HepG2 (cell line): ENCODE measurements around the gene ANKRD65. TPM values are rescaled to one million over a fixed set of nuclear protein-coding genes. Genes with fewer than 3 reads are reported as not detected.

Experiments
- CCDC6 ChIP-seq: sonication (generic); formaldehyde crosslinking; IDR thresholded peaks from 2 replicates; pipeline ENCODE4 v1.8.1; 2022; ENCODE audit warnings: mild to moderate bottlenecking, missing genetic modification reagents, moderate library complexity
- ISL2 ChIP-seq: sonication (generic); formaldehyde crosslinking; IDR thresholded peaks from 2 replicates; pipeline ENCODE4 v1.5.0; 2020; ENCODE audit warnings: missing genetic modification reagents
- KMT2B ChIP-seq: IDR thresholded peaks from 2 replicates; pipeline ENCODE4 v1.6.1; 2016; ENCODE audit warnings: missing genetic modification reagents, missing compliant biosample characterization
- PAF1 ChIP-seq: IDR thresholded peaks from 2 replicates; pipeline ENCODE4 v1.6.1; 2016; ENCODE audit warnings: missing genetic modification reagents, missing compliant biosample characterization
- PCBP2 ChIP-seq: fragments of 200-400 bp; formaldehyde crosslinking; optimal IDR thresholded peaks from 2 replicates; pipeline ENCODE3; 2018; ENCODE audit warnings: low read length, low read depth; ENCODE audit not compliant: poor library complexity, severe bottlenecking
- POLR2AphosphoS5 ChIP-seq: IDR thresholded peaks from 2 replicates; pipeline ENCODE4 v1.6.1; 2012; ENCODE audit warnings: low read depth, low read length
- SCMH1 ChIP-seq: sonication (generic); formaldehyde crosslinking; IDR thresholded peaks from 2 replicates; pipeline ENCODE4 v1.9.0; 2021; ENCODE audit warnings: missing genetic modification reagents, mild to moderate bottlenecking, borderline replicate concordance
- TEAD2 ChIP-seq: sonication (generic); formaldehyde crosslinking; IDR thresholded peaks from 2 replicates; pipeline ENCODE4 v1.9.0; 2021; ENCODE audit warnings: missing genetic modification reagents
- ZNF224 ChIP-seq: sonication (generic); formaldehyde crosslinking; IDR thresholded peaks from 2 replicates; pipeline ENCODE4 v1.5.0; 2020; ENCODE audit warnings: mild to moderate bottlenecking, missing genetic modification reagents
- ZNF292 ChIP-seq: sonication (generic); formaldehyde crosslinking; IDR thresholded peaks from 2 replicates; pipeline ENCODE4 v1.8.1; 2022; ENCODE audit warnings: mild to moderate bottlenecking, low read depth, missing genetic modification reagents, borderline replicate concordance
- ZNF569 ChIP-seq: sonication (generic); formaldehyde crosslinking; IDR thresholded peaks from 2 replicates; pipeline ENCODE4 v1.5.0; 2020; ENCODE audit warnings: mild to moderate bottlenecking, missing genetic modification reagents, moderate library complexity, borderline replicate concordance
- ZNF605 ChIP-seq: sonication (generic); formaldehyde crosslinking; IDR thresholded peaks from 2 replicates; pipeline ENCODE4 v1.8.0; 2022; ENCODE audit warnings: mild to moderate bottlenecking, missing genetic modification reagents
- ZSCAN21 ChIP-seq: sonication (generic); formaldehyde crosslinking; IDR thresholded peaks from 2 replicates; pipeline ENCODE4 v1.8.0; 2022; ENCODE audit warnings: mild to moderate bottlenecking, missing genetic modification reagents, moderate library complexity, borderline replicate concordance
- polyA plus RNA-seq, 8 experiments: library from polyadenylated mRNA; depleted of rRNA in 3 of 8; stranded (reverse) in 7 of 8; unstranded in 1 of 8; fragments of >200 nt; fragmentation: Illumina TruSeq in 4 of 8; extraction: Trizol in 4 of 8; gene quantifications; 2 replicates each; pipeline versions ENCODE4 v1.2.1 to v1.2.3, GENCODE V29; 2011 to 2016; ENCODE audit warnings: low read depth in 4 of 8, missing spikeins in 1 of 8, mixed read lengths in 1 of 8; ENCODE audit not compliant: insufficient read depth in 1 of 8
- total RNA-seq, 5 experiments: library from RNA; depleted of rRNA; stranded (reverse); fragments of >200 nt; fragmentation: Illumina TruSeq; extraction: Trizol; gene quantifications; 2 replicates each; pipeline ENCODE4 v1.2.3, GENCODE V29; 2016; ENCODE audit warnings: low read depth in 1 of 5
- TF ChIP-seq, protein P1 (sequence below): sonication (generic); formaldehyde crosslinking; IDR thresholded peaks from 2 replicates; pipeline ENCODE4 v1.4.0; 2020; ENCODE audit warnings: missing genetic modification reagents
- TF ChIP-seq, protein P2 (sequence below): sonication (generic); IDR thresholded peaks from 2 replicates; pipeline ENCODE4 v1.6.1; 2016; ENCODE audit warnings: low read depth, borderline replicate concordance
- TF ChIP-seq, protein P3 (sequence below): sonication (generic); formaldehyde crosslinking; IDR thresholded peaks from 2 replicates; pipeline ENCODE4 v1.4.0; 2020; ENCODE audit warnings: missing genetic modification reagents

Gene ANKRD65
- total and polyA plus RNA-seq, 2 of the 13 experiments (the other 11 are each of a cell fraction or from before 2014, with no cell fraction given): 12.1 to 30.1 TPM

DNA sequence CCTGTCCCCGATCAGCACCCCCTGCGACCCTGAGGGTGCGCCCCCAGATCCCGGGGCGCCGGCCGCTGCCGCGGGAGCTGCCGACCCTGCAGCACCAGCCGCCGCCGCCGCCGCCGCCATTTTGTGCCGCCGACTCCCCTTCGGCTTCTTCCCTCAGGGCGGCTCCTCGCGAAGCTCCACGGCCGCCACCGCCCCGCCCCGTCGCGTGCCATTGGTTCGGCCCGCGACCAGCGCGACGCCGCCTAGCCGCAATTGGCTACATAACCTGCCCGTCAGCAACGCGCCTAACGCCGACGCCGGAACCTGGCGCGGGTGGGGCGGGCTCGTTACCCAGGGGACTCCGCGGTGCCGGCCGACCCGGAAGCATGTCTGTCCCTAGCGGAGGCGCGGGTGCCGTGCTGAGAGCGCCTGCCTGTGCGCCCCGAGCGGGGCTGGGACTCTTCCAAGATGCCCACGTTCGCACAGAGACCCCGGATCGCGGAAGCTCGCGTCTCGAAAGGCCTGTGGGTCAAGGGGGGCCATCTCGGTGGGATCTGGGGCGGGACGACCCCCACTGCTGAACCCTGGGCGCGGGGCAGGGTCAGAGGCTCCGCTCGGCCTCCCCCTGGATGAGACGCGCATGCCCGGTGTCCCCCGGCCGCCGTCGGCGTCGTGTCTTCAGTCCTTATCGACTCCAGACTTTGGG lies 21.7 kb downstream of the ANKRD65 start, which contains the start of gene CCNL2 (continued):
- TF ChIP-seq, protein P1, sequence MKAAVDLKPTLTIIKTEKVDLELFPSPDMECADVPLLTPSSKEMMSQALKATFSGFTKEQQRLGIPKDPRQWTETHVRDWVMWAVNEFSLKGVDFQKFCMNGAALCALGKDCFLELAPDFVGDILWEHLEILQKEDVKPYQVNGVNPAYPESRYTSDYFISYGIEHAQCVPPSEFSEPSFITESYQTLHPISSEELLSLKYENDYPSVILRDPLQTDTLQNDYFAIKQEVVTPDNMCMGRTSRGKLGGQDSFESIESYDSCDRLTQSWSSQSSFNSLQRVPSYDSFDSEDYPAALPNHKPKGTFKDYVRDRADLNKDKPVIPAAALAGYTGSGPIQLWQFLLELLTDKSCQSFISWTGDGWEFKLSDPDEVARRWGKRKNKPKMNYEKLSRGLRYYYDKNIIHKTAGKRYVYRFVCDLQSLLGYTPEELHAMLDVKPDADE (CRISPR knock-in tag): no peak
- no peak for TF ChIP-seq SCMH1 (CRISPR knock-in tag)
- TF ChIP-seq, protein P2, sequence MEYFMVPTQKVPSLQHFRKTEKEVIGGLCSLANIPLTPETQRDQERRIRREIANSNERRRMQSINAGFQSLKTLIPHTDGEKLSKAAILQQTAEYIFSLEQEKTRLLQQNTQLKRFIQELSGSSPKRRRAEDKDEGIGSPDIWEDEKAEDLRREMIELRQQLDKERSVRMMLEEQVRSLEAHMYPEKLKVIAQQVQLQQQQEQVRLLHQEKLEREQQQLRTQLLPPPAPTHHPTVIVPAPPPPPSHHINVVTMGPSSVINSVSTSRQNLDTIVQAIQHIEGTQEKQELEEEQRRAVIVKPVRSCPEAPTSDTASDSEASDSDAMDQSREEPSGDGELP: 0 out of 2 replicates have a peak, but pooled peaks have one; percentile 37
- TF ChIP-seq POLR2AphosphoS5: peak; percentile 55
- no peak for TF ChIP-seq ZNF292 (CRISPR knock-in tag)
- TF ChIP-seq ZNF569 (CRISPR knock-in tag): no peak
- no peak for TF ChIP-seq ZNF605 (CRISPR knock-in tag)
- TF ChIP-seq, protein P3, sequence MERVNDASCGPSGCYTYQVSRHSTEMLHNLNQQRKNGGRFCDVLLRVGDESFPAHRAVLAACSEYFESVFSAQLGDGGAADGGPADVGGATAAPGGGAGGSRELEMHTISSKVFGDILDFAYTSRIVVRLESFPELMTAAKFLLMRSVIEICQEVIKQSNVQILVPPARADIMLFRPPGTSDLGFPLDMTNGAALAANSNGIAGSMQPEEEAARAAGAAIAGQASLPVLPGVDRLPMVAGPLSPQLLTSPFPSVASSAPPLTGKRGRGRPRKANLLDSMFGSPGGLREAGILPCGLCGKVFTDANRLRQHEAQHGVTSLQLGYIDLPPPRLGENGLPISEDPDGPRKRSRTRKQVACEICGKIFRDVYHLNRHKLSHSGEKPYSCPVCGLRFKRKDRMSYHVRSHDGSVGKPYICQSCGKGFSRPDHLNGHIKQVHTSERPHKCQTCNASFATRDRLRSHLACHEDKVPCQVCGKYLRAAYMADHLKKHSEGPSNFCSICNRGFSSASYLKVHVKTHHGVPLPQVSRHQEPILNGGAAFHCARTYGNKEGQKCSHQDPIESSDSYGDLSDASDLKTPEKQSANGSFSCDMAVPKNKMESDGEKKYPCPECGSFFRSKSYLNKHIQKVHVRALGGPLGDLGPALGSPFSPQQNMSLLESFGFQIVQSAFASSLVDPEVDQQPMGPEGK (CRISPR knock-in tag): peak; percentile 51; the same call in 1 of the 2 replicates
- peak; percentile 79 for TF ChIP-seq KMT2B (CRISPR knock-in tag)
- TF ChIP-seq PCBP2: no peak
- TF ChIP-seq ISL2 (CRISPR knock-in tag): peak; percentile 66; the same call in 1 of the 2 replicates
- no peak for TF ChIP-seq PAF1 (CRISPR knock-in tag)
- TF ChIP-seq ZNF224 (CRISPR knock-in tag): no peak
- TF ChIP-seq ZSCAN21 (CRISPR knock-in tag): peak; percentile 77
- TF ChIP-seq CCDC6 (CRISPR knock-in tag): no peak
- TF ChIP-seq TEAD2: no peak
